ENCODE measurements around the gene GALNT4. TPM values are rescaled to one million over a fixed set of nuclear protein-coding genes. Genes with fewer than 3 reads are reported as not detected.

The GALNT4 gene
- total RNA-seq, 1 donor from 2014 or later = 2.8 TPM

DNA sequence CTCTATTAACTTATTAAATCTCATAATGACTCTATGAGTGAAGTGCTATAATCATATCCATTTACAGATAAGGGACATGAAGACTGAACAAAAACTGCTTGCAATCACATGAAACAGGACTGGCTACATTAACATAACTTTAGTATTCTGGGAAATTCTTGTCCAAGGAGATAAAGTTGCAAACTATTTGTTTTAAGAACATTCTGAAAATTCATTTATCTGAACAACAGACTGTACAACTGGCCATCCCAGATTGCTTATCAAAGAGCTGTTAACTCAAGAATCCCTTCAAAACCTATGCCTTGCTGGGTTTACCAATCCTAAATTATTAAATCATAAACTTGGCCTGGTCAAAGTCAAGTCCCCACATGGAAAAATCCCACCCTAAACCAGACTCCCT lies 40.4 kb upstream of the GALNT4 start:
- DNase-seq (ENCODE audit: low spot score) = no peak
- no peaks in the 10 kb centered on the region for H3K4me1 ChIP-seq
- no peaks in the 10 kb centered on the region for H3F3A ChIP-seq (ENCODE audit: low read depth)
- H3K27me3 ChIP-seq = no peaks in the 10 kb centered on the region
- no peaks in the 10 kb centered on the region for H3K9me3 ChIP-seq (ENCODE audit: low read depth)
- no peaks in the 10 kb centered on the region for H3K79me2 ChIP-seq (ENCODE audit: low read depth)
- no peak overlapping the region for H2AFZ ChIP-seq (replicated peaks)
- no peaks in the 10 kb centered on the region for H4K20me1 ChIP-seq (ENCODE audit: low read depth)
- no peak overlapping the region for H3K27ac ChIP-seq
- no peak overlapping the region for H3K4me2 ChIP-seq
- H3K4me3 ChIP-seq = no peak overlapping the region
- peaks cover 1% of the 10 kb centered on the region for H3K27me3 Mint-ChIP-seq (ENCODE audit: insufficient read depth, low read depth)
- H3K4me3 Mint-ChIP-seq = no peak overlapping the region
- no peak overlapping the region for H3K27ac Mint-ChIP-seq
- H3K36me3 ChIP-seq = no peaks in the 10 kb centered on the region
- no peaks in the 10 kb centered on the region for H3K9me3 Mint-ChIP-seq
- no peak for TF ChIP-seq EZH2 (IDR thresholded peaks at IDR 0.05)
- TF ChIP-seq, protein P1, sequence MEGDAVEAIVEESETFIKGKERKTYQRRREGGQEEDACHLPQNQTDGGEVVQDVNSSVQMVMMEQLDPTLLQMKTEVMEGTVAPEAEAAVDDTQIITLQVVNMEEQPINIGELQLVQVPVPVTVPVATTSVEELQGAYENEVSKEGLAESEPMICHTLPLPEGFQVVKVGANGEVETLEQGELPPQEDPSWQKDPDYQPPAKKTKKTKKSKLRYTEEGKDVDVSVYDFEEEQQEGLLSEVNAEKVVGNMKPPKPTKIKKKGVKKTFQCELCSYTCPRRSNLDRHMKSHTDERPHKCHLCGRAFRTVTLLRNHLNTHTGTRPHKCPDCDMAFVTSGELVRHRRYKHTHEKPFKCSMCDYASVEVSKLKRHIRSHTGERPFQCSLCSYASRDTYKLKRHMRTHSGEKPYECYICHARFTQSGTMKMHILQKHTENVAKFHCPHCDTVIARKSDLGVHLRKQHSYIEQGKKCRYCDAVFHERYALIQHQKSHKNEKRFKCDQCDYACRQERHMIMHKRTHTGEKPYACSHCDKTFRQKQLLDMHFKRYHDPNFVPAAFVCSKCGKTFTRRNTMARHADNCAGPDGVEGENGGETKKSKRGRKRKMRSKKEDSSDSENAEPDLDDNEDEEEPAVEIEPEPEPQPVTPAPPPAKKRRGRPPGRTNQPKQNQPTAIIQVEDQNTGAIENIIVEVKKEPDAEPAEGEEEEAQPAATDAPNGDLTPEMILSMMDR (IDR thresholded peaks at IDR 0.05) = no peak
- no peak for TF ChIP-seq EZH2phosphoT487 (IDR thresholded peaks at IDR 0.05)
- H3K9ac ChIP-seq = no peak overlapping the region
- H3K36me3 Mint-ChIP-seq = no peaks in the 10 kb centered on the region
- H3K4me1 Mint-ChIP-seq = no peaks in the 10 kb centered on the region

- no peaks in the 10 kb centered on the region for H3F3A ChIP-seq (ENCODE audit: low read depth)
- H3K27me3 ChIP-seq = no peaks in the 10 kb centered on the region
- H3K4me2 ChIP-seq = no peak overlapping the region
- no peaks in the 10 kb centered on the region for H3K79me2 ChIP-seq (ENCODE audit: low read depth)
- Mint-ChIP-seq H3K4me3 (no peak overlapping the region), H3K27ac (no peak overlapping the region), H3K9me3 (no peaks in the 10 kb centered on the region), H3K4me1 (no peaks in the 10 kb centered on the region), H3K36me3 (no peaks in the 10 kb centered on the region), H3K27me3 (ENCODE audit: insufficient read depth, low read depth) (no peaks in the 10 kb centered on the region)
- no peak overlapping the region for H2AFZ ChIP-seq (replicated peaks)
- H3K4me3 ChIP-seq = no peak overlapping the region
- no peak overlapping the region for H3K9ac ChIP-seq
- TF ChIP-seq EZH2 (IDR thresholded peaks at IDR 0.05) = no peak
- DNase-seq (ENCODE audit: low spot score) = no peak
- no peaks in the 10 kb centered on the region for H3K4me1 ChIP-seq
- no peaks in the 10 kb centered on the region for H4K20me1 ChIP-seq (ENCODE audit: low read depth)
- no peak overlapping the region for H3K27ac ChIP-seq
- no peaks in the 10 kb centered on the region for H3K36me3 ChIP-seq
- no peaks in the 10 kb centered on the region for H3K9me3 ChIP-seq (ENCODE audit: low read depth)
Measured at GRCh38 chr12:89559753-89560152, 35.2 kb upstream of the GALNT4 start.

DNA sequence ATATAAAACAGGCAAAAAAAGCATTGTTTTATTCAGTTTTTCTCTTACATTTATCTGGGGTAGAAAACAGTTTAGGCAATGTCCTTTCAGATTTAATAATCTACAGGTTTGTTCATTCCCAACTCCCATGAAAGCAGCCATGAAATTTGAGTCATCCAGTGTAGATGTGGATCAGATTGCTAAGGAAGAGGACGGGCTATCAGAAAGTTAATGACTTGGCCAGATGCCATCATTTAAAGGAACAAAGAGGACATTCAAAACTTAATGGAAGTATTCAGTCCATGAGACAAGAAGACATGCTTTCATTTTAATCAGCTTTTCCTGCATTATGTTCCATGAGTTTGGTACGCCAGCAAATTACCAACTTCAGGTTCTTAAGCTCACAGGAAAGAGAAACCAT lies 32.4 kb upstream of the GALNT4 start:
- peaks cover 4% of the 10 kb centered on the region for H3K36me3 Mint-ChIP-seq
- Histone ChIP-seq H3K4me1 (no peaks in the 10 kb centered on the region), H3K9me3 (ENCODE audit: low read depth) (no peaks in the 10 kb centered on the region), H3K4me3 (no peak overlapping the region), H3K79me2 (ENCODE audit: low read depth) (no peaks in the 10 kb centered on the region), H2AFZ (replicated peaks) (no peak overlapping the region), H3K4me2 (no peak overlapping the region), H3F3A (ENCODE audit: low read depth) (no peaks in the 10 kb centered on the region), H3K9ac (no peak overlapping the region), H3K36me3 (no peaks in the 10 kb centered on the region), H4K20me1 (ENCODE audit: low read depth) (no peaks in the 10 kb centered on the region), H3K27ac (no peak overlapping the region), H3K27me3 (no peaks in the 10 kb centered on the region)
- H3K4me3 Mint-ChIP-seq = no peak overlapping the region
- TF ChIP-seq, protein P1 (IDR thresholded peaks at IDR 0.05) = no peak
- peaks cover 5% of the 10 kb centered on the region for H3K9me3 Mint-ChIP-seq
- H3K27ac Mint-ChIP-seq = no peak overlapping the region
- DNase-seq (ENCODE audit: low spot score) = no peak
- H3K4me1 Mint-ChIP-seq = no peaks in the 10 kb centered on the region
- H3K27me3 Mint-ChIP-seq (ENCODE audit: insufficient read depth, low read depth) = no peaks in the 10 kb centered on the region

GRCh38 chr12:89552376-89552775 lies 27.8 kb upstream of the GALNT4 start:
- Histone ChIP-seq H3K9me3 (ENCODE audit: low read depth) (no peaks in the 10 kb centered on the region), H4K20me1 (ENCODE audit: low read depth) (no peaks in the 10 kb centered on the region), H3K27me3 (no peaks in the 10 kb centered on the region), H3K4me2 (no peak overlapping the region), H3K79me2 (ENCODE audit: low read depth) (no peaks in the 10 kb centered on the region), H3K36me3 (no peaks in the 10 kb centered on the region), H3K4me3 (no peak overlapping the region), H3K9ac (no peak overlapping the region), H2AFZ (replicated peaks) (no peak overlapping the region), H3F3A (ENCODE audit: low read depth) (no peaks in the 10 kb centered on the region), H3K4me1 (no peaks in the 10 kb centered on the region), H3K27ac (no peak overlapping the region)
- DNase-seq (ENCODE audit: low spot score) = no peak
- Mint-ChIP-seq H3K4me3 (no peak overlapping the region), H3K36me3 (peaks cover 4% of the 10 kb centered on the region), H3K27me3 (ENCODE audit: insufficient read depth, low read depth) (no peaks in the 10 kb centered on the region), H3K9me3 (peaks cover 7% of the 10 kb centered on the region), H3K27ac (no peak overlapping the region), H3K4me1 (no peaks in the 10 kb centered on the region)
- TF ChIP-seq, protein P1 (IDR thresholded peaks at IDR 0.05) = no peak
- TF ChIP-seq EZH2phosphoT487 (IDR thresholded peaks at IDR 0.05) = no peak
- TF ChIP-seq EZH2 (IDR thresholded peaks at IDR 0.05) = no peak
